Activated CD4-positive, CD25-positive, alpha-beta regulatory T cell treated with anti-CD3 and anti-CD28 coated beads, Interleukin-2, amount 50 U/mL, for 16 hours (primary cell): Measurements from ENCODE around the gene CDK19.
"Not testable (repeated sequence)": the region's sequence is repeated elsewhere in the genome, so short reads cannot be mapped to it uniquely, and the experiment has no call there.

Source experiments
- DNase-seq: peaks from one replicate; pipeline ENCODE4 v3.0.0-alpha.2; 2020; ENCODE audit warnings: low read depth, low spot score

The CDK19 gene

DNA sequence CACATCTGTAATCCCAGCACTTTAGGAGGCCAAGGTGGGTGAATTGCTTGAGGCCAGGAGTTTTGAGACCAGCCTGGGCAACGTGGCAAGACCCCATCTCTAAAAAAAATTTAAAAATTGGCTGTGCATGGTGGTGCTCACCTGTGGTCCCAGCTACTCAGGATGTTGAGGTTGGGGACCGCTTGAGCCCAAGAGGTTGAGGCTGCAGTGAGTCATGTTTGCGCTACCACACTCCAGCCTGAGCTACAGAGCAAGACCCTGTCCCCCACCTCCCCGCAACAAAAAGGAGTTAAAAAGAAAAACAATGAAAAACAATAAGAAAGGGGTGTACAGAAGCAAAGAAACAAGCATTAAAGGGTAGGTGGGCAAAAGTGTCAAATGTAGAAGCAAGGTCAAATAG lies 57.3 kb downstream of the CDK19 start:
- no peak for DNase-seq

DNA sequence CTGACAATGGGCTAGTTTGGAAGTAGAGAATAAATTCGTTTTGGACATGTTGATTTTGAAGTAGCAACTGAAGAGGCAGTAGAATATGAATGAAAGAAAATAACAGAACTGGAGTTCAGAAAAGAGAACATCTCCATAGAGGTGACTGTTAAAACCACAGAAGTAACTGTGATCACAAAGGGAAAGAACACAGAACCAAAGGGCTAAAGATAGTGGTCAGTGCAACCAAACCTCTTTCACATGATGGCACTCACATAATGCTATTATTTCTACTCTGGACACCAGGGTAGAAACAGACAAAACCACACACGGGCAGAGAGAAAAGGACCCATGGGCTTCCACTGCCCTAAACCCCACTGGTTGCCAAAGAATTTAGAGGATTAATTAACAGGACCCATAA lies 58.5 kb downstream of the CDK19 start:
- DNase-seq: no peak

DNA sequence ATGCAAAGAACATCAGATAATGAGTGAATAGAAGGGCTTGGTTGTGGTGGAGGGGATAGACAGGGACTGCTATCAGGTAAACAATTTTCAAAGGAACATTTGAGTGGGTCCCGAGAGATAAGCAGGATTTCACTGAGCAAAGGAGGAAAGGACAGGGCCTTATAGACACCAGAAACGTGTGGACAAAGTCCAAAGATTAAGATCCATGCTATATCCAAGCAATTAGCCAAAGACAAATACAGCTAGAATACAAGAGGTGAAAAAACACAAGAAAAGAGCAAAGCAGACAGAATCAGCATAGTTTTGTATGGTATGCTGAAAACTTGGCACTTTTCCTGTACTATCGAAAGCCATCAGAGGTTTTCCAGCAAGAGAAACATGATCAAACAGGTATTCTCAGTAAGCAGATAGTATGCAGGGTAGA lies 59.8 kb downstream of the CDK19 start:
- DNase-seq: no peak

DNA sequence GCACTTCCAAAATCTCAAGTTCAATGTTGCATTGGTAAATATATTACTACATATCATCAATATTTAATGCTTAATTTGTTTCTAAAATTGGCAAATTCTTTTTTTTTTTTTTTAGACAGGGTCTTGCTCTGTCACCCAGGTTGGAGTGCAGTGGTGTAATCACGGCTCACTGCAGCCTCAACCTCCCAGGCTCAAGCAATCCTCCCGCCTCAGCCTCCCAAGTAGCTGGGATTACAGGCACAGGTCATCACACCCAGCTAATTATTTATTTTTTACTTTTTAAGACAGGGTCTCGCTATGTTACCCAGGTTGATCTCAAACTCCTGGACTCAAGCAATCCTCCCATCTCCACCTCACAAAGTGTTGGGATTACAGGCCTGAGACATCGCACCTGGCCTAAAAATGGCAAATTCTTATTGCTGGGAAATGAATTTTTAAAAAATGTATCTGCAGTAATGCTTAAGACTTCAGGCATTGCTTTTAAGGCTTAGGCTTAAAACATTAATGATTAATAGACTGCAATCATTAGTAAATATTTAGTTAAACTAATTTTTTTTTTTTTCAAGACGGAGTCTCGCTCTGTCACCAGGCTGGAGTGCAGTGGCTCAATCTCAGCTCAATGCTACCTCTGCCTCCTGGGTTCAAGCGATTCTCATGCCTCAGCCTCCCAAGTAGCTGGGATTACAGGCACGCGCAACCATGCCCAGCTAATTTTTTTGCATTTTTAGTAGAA lies 61.2 kb downstream of the CDK19 start:
- not testable (repeated sequence) for DNase-seq

DNA sequence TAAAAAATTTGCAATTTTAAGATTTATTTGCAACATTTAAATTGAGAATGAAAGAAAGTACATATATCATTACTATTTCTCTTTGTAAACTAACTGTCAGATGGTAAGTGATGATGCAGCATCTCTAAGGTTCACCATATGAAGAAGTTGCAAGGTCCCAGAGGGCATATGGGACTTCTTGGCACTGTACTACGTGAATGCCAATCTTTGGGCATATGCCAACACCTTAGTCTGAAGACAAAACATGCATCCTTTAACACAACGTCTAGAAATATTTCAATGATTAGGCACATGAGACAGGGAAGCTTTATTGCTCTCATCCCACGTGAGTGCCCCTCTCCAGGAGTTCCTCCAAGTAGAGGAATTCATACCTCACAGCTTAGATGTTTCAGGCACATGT lies 66.8 kb downstream of the CDK19 start:
- no peak for DNase-seq

DNA sequence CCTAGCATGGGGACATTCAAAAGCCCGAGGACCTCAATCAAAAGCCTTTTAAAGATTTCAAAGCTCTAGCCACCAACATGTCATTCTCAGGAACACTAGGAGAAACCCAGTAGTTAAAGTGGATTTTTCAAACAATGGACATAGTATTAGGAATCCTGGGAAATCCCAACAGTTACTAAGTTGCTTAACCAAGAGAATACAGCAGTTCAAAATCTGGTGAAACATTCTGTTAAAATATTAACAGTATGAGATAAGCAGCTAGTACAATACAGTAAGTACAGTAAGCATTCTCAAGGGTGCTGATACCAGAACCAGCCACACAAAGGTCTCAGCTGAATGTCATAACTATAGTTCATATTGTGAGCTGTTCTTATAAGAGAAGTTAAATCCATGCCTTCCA lies 68.6 kb downstream of the CDK19 start:
- no peak for DNase-seq

DNA sequence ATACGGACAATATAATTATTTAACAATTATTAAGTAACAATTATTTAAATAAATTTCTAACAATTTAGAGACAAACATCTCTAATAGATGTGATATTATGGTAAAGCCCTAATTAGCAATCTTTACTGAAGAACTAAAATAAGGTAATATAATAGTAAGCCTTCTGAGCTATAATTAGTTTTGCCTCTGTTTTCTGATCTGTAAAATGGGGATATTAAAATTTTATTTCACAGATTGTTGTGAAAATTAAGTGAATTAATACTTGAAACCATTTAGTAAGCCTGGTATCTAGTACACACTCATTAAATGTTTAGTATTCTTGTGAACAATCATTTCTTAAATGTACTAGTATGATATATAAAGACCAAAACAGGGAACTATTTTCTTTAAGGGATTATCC lies 70.3 kb downstream of the CDK19 start:
- no peak for DNase-seq

DNA sequence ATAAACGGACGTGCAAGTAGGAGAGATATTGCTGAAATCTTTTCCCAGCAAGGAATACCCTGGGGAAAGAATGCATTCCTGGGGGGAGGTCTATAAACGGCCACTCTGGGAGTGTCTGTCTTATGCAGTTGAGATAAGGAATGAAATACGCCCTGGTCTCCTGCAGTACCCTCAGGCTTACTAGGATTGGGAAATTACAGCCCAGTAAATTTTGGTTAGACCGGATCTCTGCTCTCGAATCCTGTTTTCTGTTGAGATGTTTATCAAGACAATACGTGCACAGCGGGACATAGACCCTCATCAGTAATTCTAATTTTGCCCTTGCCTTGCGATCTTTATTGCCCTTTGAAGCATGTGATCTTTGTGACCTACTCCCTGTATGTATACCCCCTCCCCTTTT lies 72.7 kb downstream of the CDK19 start:
- DNase-seq: not testable (repeated sequence)

DNA sequence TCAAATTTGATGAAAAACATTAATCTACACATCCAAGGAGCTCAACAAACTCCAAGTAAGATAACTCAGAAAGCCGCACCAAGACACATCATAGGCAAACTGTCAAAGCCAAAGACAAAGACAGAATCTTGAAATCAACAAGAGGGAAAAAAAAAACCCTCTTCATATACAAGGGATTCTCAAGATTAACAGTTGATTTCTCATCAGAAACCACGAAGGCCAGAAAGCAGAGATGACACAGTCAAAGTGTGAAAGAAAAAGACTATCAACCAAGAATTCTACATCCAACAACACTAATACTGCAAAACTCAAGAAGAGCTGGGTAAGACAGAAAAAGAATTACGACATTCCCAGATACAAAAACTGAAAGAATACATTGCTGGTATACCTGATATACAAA lies 73.8 kb downstream of the CDK19 start:
- no peak for DNase-seq

DNA sequence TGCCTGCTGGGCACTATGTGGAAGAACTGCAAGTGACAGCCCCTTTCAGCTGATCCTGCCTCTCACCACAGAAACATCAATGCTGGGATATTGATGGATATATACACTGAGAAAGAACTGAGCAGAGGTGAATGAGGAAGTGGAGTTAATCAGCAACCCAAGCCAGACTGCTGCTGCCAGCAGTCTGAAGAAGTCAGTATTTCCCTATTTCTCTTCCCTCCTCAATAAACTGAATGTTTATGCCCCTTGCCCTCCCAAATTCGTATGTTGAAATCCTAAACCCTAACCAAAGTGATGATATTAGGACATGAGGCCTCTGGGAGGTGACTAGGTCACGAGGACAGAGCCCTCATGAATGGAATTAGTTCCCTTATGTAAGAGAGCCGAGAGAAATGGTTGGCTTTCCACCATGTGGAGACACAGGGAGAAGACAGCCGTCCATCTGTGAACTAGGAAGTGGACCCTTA lies 76.3 kb downstream of the CDK19 start:
- no peak for DNase-seq

DNA sequence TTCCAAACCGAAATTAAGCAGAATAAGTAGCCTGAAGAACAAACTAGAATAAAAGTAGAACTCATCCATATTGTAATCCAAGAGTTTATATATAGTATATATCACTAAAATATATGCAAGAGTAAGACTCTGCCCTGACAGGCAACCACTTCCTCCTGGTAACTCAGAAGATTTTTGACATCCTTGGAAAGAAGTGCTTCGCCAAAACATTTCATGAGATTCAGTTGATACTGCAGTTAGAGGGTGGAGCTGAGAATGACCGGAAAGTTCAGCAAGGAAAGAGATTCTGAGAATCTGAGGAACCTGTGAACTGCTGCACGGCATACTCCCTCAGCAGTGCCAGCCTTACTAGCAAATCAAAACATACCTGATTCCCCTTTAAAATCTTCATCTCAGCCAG lies 79.6 kb downstream of the CDK19 start:
- no peak for DNase-seq

DNA sequence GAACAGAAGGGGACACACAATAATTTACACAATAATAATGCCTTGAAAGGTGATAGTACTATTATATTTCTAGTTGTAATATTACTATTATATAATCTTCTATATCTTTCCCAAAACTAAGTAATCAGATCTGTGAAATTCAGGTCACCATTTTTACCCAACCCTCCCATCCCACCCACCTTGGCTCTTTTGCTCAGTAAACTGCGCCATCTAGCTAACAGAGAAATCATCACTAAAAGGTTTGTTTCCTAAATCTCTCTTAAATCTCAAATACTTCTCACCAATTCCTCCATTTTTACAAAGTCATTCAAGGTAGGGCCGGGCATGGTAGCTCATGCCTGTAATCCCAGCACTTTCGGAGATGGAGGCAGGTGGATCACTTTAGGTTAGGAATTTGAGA lies 83.4 kb downstream of the CDK19 start:
- no peak for DNase-seq

DNA sequence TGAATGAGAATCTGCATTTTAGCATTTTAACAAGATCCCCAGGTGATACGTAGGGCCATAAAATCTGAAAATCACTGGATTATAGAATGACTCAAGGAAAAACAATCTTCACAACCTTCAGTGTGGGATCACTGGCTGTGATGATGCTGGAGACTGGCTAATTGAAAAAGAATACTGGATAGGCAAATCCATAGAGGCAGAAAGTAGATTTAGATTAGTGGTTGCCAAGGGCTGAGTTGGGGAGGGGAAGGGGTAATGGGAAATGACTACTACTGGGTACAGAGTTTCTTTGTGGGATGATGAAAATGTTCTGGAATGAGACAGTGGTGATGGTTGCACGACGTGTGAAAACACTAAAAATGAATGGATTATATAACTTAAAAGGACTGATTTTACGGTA lies 84.1 kb downstream of the CDK19 start:
- no peak for DNase-seq

DNA sequence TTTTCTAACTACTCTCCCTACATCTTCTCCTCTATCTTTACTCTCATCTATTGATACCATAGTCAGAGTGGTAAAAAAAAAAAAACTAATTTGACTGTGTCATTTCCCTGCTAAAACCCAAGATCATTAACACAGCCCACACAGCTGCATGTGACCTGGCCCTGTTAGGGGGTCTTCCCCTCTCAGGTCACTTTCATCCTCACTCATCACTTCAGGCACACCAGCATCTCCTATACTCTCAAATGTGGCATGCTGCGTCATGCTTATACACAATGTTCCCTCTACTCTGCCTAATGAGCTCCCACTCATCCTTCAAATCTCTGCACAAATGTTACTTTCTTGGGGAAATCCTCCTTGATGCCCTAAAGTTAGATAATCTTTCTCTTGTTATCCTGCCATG lies 86.8 kb downstream of the CDK19 start:
- DNase-seq: no peak

DNA sequence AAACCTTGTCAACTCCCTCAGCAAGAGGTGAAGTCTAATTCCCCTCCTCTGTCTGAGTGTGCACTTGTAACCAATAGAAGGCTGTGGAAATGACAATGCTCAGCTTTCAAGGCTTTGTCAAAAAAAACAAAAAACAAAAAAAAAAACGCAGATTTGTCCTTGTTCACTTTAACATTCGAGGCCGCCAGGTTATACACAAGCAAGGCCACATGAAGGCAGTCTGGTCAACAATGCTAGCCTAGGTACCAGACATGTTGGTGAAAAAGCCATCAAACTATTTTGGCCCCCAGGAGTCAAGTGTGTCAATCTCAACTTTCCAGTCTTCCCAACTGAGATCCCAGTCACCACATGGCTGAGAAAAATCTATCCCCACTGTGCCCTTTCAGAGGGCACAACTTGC lies 92.3 kb downstream of the CDK19 start:
- no peak for DNase-seq

DNA sequence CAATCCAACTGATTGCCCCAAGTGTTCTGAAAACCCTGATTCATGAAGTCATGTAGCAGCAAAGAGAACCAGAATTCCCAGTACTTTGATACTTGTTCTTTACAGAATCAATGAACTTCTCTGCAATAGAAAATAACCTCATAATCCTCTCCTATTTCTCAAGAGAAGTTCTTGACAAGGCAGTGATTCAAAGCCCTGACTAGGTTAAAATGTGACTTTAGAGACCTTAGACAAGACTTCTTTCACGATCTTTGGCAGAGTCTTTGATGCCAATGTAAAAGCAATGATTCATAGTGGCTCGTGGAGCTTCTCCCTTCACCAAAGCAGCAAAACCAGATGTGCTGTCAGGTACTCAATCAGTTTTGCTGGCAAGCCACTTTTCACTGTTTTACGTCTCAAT lies 95.2 kb downstream of the CDK19 start:
- no peak for DNase-seq

DNA sequence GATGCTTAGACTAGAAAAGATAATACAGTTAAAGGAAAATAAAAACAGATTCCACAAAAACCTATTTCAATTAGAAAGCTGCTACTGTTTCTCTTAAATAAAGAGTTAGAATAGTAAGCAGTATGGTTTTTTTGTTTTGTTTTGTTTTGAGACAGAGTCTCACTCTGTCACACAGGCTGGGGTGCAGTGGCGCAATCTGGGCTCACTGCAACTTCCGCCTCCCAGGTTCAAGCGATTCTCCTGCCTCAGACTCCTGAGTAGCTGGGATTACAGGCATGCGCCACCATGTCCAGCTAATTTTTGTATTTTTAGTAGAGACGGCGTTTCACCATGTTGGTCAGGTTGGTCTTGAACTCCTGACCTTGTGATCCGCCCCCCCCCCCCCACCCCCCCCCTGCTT lies 95.7 kb downstream of the CDK19 start:
- DNase-seq: not testable (repeated sequence)

DNA sequence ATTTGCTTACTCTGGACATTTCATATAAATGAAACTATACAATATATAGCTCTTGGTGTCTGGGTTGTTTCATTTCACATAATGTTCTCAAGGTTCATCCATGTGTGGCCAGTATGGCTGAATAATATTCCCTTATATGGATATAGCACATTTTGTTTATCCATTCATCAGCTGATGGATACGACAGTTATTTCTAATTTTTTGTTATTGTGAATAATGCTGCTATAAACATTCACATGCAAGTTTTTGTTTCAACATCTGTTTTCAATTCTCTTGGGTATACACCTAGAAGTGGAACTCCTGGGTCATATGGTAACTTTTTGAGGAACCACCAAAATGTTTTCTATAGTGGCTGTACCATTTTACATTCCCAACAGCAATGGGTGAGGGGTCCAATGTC lies 101.1 kb downstream of the CDK19 start:
- DNase-seq: no peak

DNA sequence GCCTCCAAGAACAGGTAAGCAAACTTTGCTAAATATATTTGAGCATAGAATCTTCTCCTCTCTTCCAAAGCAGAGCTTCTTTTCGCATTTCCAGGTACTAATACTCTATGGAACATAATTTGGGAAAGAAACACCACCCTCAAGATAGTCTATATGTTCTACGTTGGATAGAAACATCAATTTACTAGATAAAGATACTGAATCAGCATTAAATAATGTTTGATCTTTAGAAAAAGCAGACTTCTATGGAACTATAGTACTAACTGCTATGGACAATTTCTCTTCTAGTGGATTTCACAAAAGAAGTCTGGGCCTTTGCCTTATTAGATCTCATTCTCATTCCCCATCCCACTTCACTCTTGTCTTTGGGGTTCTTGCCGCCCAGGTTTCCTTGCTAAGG lies 103.0 kb downstream of the CDK19 start:
- no peak for DNase-seq

DNA sequence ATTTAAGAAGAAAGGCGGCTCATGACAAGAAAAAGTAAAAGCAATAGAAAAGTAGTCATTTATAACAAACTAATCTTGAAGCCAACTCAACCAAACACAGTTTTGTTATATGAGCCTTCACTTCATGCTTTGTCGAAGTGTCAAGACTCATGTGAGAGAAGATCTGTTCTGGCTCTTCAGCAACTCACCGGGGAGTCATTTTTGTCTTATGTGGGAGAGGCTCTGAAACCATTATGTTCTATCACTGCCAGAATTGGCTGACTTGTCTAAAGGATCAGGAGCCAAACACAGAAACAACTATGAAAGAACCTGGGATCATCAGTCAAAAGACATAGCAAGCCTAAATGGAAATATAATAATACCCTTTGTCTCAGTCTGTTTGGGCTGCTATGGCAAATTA lies 105.2 kb downstream of the CDK19 start:
- no peak for DNase-seq

DNA sequence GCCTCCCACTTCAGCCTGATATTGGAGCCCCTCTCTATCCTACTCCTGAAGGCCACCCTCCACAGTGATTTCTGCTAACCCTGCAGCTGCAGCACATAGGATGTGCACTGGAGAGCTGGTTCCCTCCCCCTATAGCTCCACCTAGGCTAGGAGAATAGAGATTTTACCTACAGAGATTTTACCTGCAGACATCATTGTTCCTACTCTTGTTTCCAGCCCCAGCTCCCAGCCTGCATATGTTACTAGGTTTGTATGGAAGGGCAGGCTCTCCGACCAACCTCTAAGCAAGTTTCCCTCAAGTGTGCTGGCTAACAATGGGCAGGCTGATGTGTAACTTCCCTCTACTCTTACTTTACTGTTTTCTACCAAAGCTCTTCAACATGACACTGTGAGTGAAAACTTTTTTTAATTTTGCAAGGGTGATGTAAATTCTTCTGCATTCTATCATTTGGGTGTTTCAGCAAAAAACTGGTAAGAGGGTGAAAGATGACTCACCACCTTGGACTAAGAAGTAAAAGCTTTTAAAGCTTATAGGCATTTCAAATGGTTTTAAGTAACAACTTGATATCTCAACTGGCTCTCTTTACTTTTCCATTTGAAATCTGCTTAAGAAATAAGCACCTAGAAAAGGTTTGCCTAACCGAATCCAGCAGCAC lies 106.8 kb downstream of the CDK19 start:
- no peak for DNase-seq

DNA sequence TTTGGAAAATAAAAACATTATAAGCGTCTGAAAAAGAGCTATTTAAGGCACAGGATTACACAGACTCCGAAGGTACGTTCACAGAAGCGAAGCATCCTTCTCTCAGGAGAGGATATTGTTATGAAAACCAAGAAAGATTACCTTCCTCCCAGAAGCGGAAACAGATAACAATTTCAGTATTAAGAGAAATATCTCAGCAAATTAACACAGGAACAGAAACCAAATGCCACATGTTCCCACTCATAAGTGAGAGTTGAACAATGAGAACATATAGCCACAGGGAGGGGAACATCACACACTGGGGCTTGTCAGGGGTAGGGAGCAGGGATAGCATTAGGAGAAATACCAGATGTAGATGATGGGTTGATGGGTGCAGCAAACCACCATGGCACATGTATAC lies 109.7 kb downstream of the CDK19 start:
- DNase-seq: no peak

DNA sequence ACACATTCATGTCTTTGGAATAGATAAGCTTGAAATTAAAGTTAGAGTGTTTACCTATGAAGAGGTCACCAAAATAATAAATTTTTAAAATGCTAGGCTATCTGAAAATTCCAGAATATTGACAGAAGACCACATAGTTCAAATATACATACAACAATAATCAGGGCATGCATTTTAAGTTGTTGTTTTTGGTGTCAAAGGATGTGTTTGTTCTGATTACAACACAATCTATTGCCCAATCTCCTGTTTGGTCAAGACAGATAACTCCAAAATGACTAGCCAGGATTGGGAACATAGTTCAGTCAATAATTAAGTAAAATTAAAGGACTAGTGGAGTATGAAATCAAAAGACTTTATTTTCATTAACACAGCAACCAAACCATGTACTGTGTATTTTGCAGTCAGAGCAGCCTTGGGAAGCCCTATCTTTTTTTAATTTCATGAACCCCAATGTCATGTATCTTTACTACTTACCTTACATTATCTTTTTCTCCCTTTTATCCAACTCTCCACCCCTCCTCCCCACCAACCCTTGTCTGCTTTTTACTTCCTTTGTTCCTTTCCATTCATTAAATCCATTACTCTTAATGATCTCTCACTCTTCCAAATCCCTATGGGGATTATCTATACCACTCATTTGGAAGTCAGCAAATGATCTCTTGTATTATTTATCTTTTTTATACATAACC lies 111.2 kb downstream of the CDK19 start:
- no peak for DNase-seq
